K562 (cell line): ENCODE results near the gene TGFBR3L. TPM values are rescaled to one million over a fixed set of nuclear protein-coding genes. Genes with fewer than 3 reads are reported as not detected.
A peak's percentile ranks its signal among the peaks of the same experiment; 100 is the strongest.

Experiments used
- DIDO1 ChIP-seq: fragments of 450-650 bp; IDR thresholded peaks from 2 replicates; pipeline ENCODE4 v1.6.1; 2016; ENCODE audit warnings: low read depth, missing biosample characterization, missing genetic modification characterization
- FOSL1 ChIP-seq: fragments of 200-800 bp; sonication (Bioruptor generic); conservative IDR thresholded peaks from 2 replicates; pipeline ENCODE4 v1.6.1; 2016; ENCODE audit warnings: missing genetic modification characterization, missing compliant biosample characterization
- ILK ChIP-seq: fragments of 450-650 bp; IDR thresholded peaks from 2 replicates; pipeline ENCODE4 v1.6.1; 2016; ENCODE audit warnings: missing genetic modification characterization, low read depth, mild to moderate bottlenecking, missing compliant biosample characterization, moderate library complexity, borderline replicate concordance
- KDM2B ChIP-seq: fragments of 250-450 bp; sonication (Bioruptor Pico); IDR thresholded peaks from 2 replicates; pipeline ENCODE4 v1.8.0; 2021; ENCODE audit warnings: mild to moderate bottlenecking, moderate library complexity
- NFXL1 ChIP-seq: fragments of 450-650 bp; formaldehyde crosslinking; IDR thresholded peaks from 2 replicates; pipeline ENCODE4 v1.4.0; 2021; ENCODE audit warnings: mild to moderate bottlenecking
- PML ChIP-seq: IDR thresholded peaks from 2 replicates; pipeline ENCODE4 v1.6.1; 2012; ENCODE audit warnings: low read length, inconsistent platforms
- SRSF9 ChIP-seq: fragments of 200-400 bp; formaldehyde crosslinking; IDR thresholded peaks from 2 replicates; pipeline ENCODE4 v1.6.1; 2017; ENCODE audit warnings: low read depth, low read length, borderline replicate concordance
- TAF9B ChIP-seq: fragments of 450-650 bp; IDR thresholded peaks from 2 replicates; pipeline ENCODE4 v1.6.1; 2018; ENCODE audit warnings: mild to moderate bottlenecking; ENCODE audit not compliant: partially characterized antibody
- TAL1 ChIP-seq: fragments of 450-650 bp; IDR thresholded peaks from 2 replicates; pipeline ENCODE4 v1.6.1; 2016; ENCODE audit warnings: mild to moderate bottlenecking
- TBP ChIP-seq: optimal IDR thresholded peaks from 2 replicates; pipeline ENCODE3; 2011; ENCODE audit warnings: low read depth, low read length, improper control_type of control experiment
- TCF3 ChIP-seq: sonication (generic); formaldehyde crosslinking; IDR thresholded peaks from 2 replicates; pipeline ENCODE4 v1.4.0; 2020; ENCODE audit warnings: mild to moderate bottlenecking, missing genetic modification reagents
- ZC3H4 ChIP-seq: sonication (generic); formaldehyde crosslinking; IDR thresholded peaks from 2 replicates; pipeline ENCODE4 v1.9.0; 2021; ENCODE audit warnings: missing genetic modification reagents, borderline replicate concordance
- ZNF184 ChIP-seq: sonication (generic); formaldehyde crosslinking; IDR thresholded peaks from 2 replicates; pipeline ENCODE4 v1.5.0; 2020; ENCODE audit warnings: missing genetic modification reagents
- ZNF263 ChIP-seq: sonication (generic); formaldehyde crosslinking; IDR thresholded peaks from 2 replicates; pipeline ENCODE4 v1.8.0; 2022; ENCODE audit warnings: mild to moderate bottlenecking, missing genetic modification reagents, borderline replicate concordance
- ZNF778 ChIP-seq: fragments of 450-650 bp; formaldehyde crosslinking; IDR thresholded peaks from 2 replicates; pipeline ENCODE4 v1.4.0; 2020; ENCODE audit warnings: mild to moderate bottlenecking, moderate library complexity
- polyA plus RNA-seq, 8 experiments: library from polyadenylated mRNA; depleted of rRNA in 4 of 8; stranded (reverse) in 5 of 8; unstranded in 3 of 8; fragments of >200 nt; fragmentation: Nextera tagmentation in 2 of 8; fragmentation: Illumina TruSeq in 1 of 8; extraction: Ambion mirVana in 2 of 8; extraction: Trizol in 1 of 8; gene quantifications; 2 replicates each; pipeline versions ENCODE4 v1.2.1 to v1.2.3, GENCODE V29; 2011 to 2014; ENCODE audit warnings: inconsistent platforms in 1 of 8, missing spikeins in 1 of 8
- total RNA-seq, 7 experiments: library from RNA; depleted of rRNA in 6 of 7; stranded (reverse); fragments of >200 nt in 6 of 7; fragmentation: Illumina TruSeq in 2 of 7; extraction: Trizol in 2 of 7; gene quantifications; 2 replicates each; pipeline versions ENCODE4 v1.2.1 to v1.2.3, GENCODE V29; 2011 to 2021; ENCODE audit warnings: low replicate concordance in 1 of 7
- TF ChIP-seq, protein P1 (sequence below): fragments of 250-450 bp; sonication (Bioruptor Pico); IDR thresholded peaks from 2 replicates; pipeline ENCODE4 v1.8.0; 2021; ENCODE audit warnings: moderate library complexity, mild to moderate bottlenecking, inconsistent platforms
- TF ChIP-seq, protein P2 (sequence below): fragments of 450-650 bp; formaldehyde crosslinking; IDR thresholded peaks from 2 replicates; pipeline ENCODE4 v1.4.0; 2022; ENCODE audit warnings: mild to moderate bottlenecking, moderate library complexity
- TF ChIP-seq, protein P3 (sequence below): fragments of 450-650 bp; IDR thresholded peaks from 2 replicates; pipeline ENCODE4 v1.6.1; 2017; ENCODE audit warnings: antibody characterized with exemption, mild to moderate bottlenecking
- TF ChIP-seq, protein P4 (sequence below): fragments of 450-650 bp; IDR thresholded peaks from 2 replicates; pipeline ENCODE4 v1.7.1; 2018; ENCODE audit warnings: mild to moderate bottlenecking, low read depth; ENCODE audit not compliant: partially characterized antibody
- TF ChIP-seq, protein P5 (sequence below): fragments of 250-450 bp; sonication (Bioruptor Pico); IDR thresholded peaks from 2 replicates; pipeline ENCODE4 v1.5.0; 2020; ENCODE audit warnings: mild to moderate bottlenecking, borderline replicate concordance

The TGFBR3L gene
- total and polyA plus RNA-seq, 9 of the 15 experiments (the other 6 are each of a cell fraction or from before 2014, with no cell fraction given), result not detected

DNA sequence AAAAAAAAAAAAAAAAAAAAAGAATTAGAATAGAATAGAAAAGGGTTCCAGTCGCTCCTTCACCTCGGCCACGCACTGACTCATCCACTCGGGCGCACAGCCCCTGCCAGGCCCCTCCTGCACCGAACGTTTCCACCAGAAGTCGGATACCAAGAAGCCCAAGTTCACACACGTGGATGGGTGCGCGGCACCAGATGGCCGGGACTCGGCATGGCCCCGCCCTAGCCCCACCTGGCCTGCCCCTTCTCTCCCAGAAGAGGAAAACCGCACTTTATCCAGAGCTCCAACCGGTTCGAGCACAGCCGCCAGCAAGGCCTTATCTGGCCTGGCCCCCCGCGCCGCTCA is 46.3 kb upstream of the TGFBR3L start (continued):
- TF ChIP-seq TAF9B (no peak), ZC3H4 (CRISPR knock-in tag) (no peak), PML (no peak), TAL1 (peak; percentile 19; the same call in 1 of the 2 replicates), TBP (no peak), ZNF263 (no peak), ZNF184 (CRISPR knock-in tag) (no peak), FOSL1 (tag) (no peak; the same call in 1 of the 2 replicates), KDM2B (no peak), SRSF9 (no peak), NFXL1 (CRISPR knock-in tag) (no peak), DIDO1 (tag) (no peak), ZNF778 (CRISPR knock-in tag) (no peak), TCF3 (CRISPR knock-in tag) (peak; percentile 68), ILK (tag) (no peak)
- TF ChIP-seq, protein P1, sequence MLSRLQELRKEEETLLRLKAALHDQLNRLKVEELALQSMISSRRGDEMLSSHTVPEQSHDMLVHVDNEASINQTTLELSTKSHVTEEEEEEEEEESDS (CRISPR knock-in tag), result no peak
- TF ChIP-seq, protein P2, sequence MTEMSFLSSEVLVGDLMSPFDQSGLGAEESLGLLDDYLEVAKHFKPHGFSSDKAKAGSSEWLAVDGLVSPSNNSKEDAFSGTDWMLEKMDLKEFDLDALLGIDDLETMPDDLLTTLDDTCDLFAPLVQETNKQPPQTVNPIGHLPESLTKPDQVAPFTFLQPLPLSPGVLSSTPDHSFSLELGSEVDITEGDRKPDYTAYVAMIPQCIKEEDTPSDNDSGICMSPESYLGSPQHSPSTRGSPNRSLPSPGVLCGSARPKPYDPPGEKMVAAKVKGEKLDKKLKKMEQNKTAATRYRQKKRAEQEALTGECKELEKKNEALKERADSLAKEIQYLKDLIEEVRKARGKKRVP (CRISPR knock-in tag), result no peak
- TF ChIP-seq, protein P3, sequence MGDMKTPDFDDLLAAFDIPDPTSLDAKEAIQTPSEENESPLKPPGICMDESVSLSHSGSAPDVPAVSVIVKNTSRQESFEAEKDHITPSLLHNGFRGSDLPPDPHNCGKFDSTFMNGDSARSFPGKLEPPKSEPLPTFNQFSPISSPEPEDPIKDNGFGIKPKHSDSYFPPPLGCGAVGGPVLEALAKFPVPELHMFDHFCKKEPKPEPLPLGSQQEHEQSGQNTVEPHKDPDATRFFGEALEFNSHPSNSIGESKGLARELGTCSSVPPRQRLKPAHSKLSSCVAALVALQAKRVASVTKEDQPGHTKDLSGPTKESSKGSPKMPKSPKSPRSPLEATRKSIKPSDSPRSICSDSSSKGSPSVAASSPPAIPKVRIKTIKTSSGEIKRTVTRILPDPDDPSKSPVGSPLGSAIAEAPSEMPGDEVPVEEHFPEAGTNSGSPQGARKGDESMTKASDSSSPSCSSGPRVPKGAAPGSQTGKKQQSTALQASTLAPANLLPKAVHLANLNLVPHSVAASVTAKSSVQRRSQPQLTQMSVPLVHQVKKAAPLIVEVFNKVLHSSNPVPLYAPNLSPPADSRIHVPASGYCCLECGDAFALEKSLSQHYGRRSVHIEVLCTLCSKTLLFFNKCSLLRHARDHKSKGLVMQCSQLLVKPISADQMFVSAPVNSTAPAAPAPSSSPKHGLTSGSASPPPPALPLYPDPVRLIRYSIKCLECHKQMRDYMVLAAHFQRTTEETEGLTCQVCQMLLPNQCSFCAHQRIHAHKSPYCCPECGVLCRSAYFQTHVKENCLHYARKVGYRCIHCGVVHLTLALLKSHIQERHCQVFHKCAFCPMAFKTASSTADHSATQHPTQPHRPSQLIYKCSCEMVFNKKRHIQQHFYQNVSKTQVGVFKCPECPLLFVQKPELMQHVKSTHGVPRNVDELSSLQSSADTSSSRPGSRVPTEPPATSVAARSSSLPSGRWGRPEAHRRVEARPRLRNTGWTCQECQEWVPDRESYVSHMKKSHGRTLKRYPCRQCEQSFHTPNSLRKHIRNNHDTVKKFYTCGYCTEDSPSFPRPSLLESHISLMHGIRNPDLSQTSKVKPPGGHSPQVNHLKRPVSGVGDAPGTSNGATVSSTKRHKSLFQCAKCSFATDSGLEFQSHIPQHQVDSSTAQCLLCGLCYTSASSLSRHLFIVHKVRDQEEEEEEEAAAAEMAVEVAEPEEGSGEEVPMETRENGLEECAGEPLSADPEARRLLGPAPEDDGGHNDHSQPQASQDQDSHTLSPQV, result no peak
- TF ChIP-seq, protein P4, sequence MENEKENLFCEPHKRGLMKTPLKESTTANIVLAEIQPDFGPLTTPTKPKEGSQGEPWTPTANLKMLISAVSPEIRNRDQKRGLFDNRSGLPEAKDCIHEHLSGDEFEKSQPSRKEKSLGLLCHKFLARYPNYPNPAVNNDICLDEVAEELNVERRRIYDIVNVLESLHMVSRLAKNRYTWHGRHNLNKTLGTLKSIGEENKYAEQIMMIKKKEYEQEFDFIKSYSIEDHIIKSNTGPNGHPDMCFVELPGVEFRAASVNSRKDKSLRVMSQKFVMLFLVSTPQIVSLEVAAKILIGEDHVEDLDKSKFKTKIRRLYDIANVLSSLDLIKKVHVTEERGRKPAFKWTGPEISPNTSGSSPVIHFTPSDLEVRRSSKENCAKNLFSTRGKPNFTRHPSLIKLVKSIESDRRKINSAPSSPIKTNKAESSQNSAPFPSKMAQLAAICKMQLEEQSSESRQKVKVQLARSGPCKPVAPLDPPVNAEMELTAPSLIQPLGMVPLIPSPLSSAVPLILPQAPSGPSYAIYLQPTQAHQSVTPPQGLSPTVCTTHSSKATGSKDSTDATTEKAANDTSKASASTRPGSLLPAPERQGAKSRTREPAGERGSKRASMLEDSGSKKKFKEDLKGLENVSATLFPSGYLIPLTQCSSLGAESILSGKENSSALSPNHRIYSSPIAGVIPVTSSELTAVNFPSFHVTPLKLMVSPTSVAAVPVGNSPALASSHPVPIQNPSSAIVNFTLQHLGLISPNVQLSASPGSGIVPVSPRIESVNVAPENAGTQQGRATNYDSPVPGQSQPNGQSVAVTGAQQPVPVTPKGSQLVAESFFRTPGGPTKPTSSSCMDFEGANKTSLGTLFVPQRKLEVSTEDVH, result no peak
- TF ChIP-seq, protein P5, sequence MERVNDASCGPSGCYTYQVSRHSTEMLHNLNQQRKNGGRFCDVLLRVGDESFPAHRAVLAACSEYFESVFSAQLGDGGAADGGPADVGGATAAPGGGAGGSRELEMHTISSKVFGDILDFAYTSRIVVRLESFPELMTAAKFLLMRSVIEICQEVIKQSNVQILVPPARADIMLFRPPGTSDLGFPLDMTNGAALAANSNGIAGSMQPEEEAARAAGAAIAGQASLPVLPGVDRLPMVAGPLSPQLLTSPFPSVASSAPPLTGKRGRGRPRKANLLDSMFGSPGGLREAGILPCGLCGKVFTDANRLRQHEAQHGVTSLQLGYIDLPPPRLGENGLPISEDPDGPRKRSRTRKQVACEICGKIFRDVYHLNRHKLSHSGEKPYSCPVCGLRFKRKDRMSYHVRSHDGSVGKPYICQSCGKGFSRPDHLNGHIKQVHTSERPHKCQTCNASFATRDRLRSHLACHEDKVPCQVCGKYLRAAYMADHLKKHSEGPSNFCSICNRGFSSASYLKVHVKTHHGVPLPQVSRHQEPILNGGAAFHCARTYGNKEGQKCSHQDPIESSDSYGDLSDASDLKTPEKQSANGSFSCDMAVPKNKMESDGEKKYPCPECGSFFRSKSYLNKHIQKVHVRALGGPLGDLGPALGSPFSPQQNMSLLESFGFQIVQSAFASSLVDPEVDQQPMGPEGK (CRISPR knock-in tag), result no peak
